Colonic mucosa (tissue), 4 donors: Measurements from ENCODE around the gene CNTN4. TPM values are rescaled to one million over a fixed set of nuclear protein-coding genes. Genes with fewer than 3 reads are reported as not detected.

Source experiments
- DNase-seq: peaks from one replicate; pipeline ENCODE4 v3.0.0-alpha.2; 2020
- H3K27ac ChIP-seq: fragments of 200-600 bp; one replicate; pipeline ENCODE4 v1.8.0; 2021
- H3K27me3 ChIP-seq: fragments of 200-600 bp; one replicate; pipeline ENCODE4 v1.8.0; 2021
- H3K36me3 ChIP-seq: fragments of 200-600 bp; one replicate; pipeline ENCODE4 v1.8.0; 2021
- H3K4me1 ChIP-seq: fragments of 200-600 bp; one replicate; pipeline ENCODE4 v1.8.0; 2021; ENCODE audit warnings: mild to moderate bottlenecking
- H3K4me3 ChIP-seq: fragments of 200-600 bp; one replicate; pipeline ENCODE4 v1.8.0; 2021
- H3K9ac ChIP-seq, 2 donors: one replicate each; pipeline ENCODE4 v1.7.0; 2013; ENCODE audit warnings: control low read depth in 2 of 2, low read depth in 2 of 2, low read length in 2 of 2
- H3K9me3 ChIP-seq: fragments of 200-600 bp; one replicate; pipeline ENCODE4 v1.8.0; 2021
- intact Hi-C: fragments of 100-400 bp; cut with DNase I; formaldehyde crosslinking; loops from one replicate; pipeline ENCODE4 v1.14.1; 2022
- total RNA-seq, 2 donors: library from RNA; stranded (reverse); fragmentation: NEBNext Ultra II Directional in 1 of 2; extraction: Animal tissue kit (Norgen Biotek cat#: 25700) in 1 of 2; gene quantifications; one replicate each; pipeline ENCODE4 v1.2.1, GENCODE V29; 2021
- TF ChIP-seq, protein P1 (sequence below): fragments of 200-600 bp; IDR thresholded peaks from one replicate; pipeline ENCODE4 v1.8.0; 2022; ENCODE audit warnings: antibody characterized with exemption, mild to moderate bottlenecking
- donor health status: healthy.
- donor health status: DM: no; HTN: no; CAD: no.
- donor health status: DM: no; HTN: no; CAD: no.

Gene CNTN4
- total RNA-seq, 2 donors from 2014 or later = 8.2 to 19.1 TPM

DNA sequence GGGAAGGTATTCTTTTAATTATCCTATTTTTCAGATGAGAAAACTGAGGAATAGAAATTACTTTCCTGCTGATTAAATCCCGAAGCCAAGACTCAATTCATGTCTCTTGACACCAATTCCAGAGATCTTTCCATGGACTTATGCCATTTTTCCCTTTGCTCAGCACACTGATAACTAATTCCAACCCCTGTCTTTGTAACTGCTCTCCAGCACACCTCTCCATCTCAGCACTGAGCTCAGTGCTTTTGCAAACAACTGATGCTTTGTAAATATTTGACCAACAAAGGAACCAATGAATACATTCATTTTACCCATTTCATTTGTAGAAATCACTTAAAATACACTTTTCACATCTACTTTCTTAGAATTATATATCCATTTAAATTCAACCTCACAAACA lies 762.5 kb downstream of the CNTN4 start:
- no peak overlapping the region for H3K27ac ChIP-seq
- H3K4me3 ChIP-seq = no peak overlapping the region
- H3K9ac ChIP-seq = no peak overlapping the region
- no peaks in the 10 kb centered on the region for H3K27me3 ChIP-seq
- H3K36me3 ChIP-seq = no peaks in the 10 kb centered on the region
- no peak for DNase-seq
- intact Hi-C loops = no loop called here
- no peaks in the 10 kb centered on the region for H3K9me3 ChIP-seq
- TF ChIP-seq, protein P1, sequence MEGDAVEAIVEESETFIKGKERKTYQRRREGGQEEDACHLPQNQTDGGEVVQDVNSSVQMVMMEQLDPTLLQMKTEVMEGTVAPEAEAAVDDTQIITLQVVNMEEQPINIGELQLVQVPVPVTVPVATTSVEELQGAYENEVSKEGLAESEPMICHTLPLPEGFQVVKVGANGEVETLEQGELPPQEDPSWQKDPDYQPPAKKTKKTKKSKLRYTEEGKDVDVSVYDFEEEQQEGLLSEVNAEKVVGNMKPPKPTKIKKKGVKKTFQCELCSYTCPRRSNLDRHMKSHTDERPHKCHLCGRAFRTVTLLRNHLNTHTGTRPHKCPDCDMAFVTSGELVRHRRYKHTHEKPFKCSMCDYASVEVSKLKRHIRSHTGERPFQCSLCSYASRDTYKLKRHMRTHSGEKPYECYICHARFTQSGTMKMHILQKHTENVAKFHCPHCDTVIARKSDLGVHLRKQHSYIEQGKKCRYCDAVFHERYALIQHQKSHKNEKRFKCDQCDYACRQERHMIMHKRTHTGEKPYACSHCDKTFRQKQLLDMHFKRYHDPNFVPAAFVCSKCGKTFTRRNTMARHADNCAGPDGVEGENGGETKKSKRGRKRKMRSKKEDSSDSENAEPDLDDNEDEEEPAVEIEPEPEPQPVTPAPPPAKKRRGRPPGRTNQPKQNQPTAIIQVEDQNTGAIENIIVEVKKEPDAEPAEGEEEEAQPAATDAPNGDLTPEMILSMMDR = no peak
- H3K4me1 ChIP-seq = no peaks in the 10 kb centered on the region

DNA sequence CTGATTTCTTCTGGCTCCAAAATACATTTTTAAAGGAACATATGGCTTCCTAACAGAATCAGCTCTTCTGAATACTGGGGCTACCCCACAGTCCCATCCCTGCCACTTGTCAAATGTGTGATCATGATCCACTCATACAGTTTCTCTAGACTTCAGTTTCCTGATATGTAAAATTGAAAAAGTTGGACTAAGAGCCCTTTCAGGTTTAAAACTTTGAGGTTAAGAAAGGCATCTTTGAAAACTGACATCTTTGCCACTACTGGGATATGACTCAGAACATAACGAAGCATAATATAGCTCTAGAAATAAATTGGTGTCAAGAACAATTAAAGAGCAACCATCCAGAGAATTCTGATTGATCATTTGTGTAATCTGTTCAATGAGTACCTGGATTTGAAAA lies 763.3 kb downstream of the CNTN4 start:
- no peaks in the 10 kb centered on the region for H3K27me3 ChIP-seq
- H3K27ac ChIP-seq = no peak overlapping the region
- H3K4me1 ChIP-seq = no peaks in the 10 kb centered on the region
- no peak overlapping the region for H3K4me3 ChIP-seq
- no peaks in the 10 kb centered on the region for H3K36me3 ChIP-seq
- intact Hi-C loops = no loop called here
- no peak for DNase-seq
- TF ChIP-seq, protein P1 = no peak
- H3K9me3 ChIP-seq = no peaks in the 10 kb centered on the region
- H3K9ac ChIP-seq = no peak overlapping the region

DNA sequence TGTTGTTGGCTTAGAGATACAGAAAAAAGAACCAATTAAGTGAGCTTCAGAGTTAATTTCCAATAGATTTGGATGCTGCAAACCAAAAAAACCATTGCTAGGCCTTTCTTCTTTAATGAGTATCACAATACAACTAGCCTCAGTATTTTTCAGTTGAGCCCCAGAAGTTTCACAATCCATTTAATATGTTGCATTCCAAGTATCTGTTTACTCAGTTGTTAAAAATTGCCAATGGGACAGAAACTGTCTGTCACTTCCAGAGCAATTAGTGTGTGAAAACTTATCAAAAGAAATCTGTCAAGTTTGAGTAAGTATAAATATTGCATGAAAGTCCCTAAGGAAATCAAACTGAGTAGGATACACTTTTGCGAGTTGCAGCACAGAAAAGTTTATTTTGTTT lies 763.7 kb downstream of the CNTN4 start:
- no peaks in the 10 kb centered on the region for H3K36me3 ChIP-seq
- H3K27me3 ChIP-seq = no peaks in the 10 kb centered on the region
- TF ChIP-seq, protein P1 = no peak
- no peak overlapping the region for H3K4me3 ChIP-seq
- H3K9ac ChIP-seq = no peak overlapping the region
- DNase-seq = no peak
- no peaks in the 10 kb centered on the region for H3K4me1 ChIP-seq
- no peaks in the 10 kb centered on the region for H3K9me3 ChIP-seq
- intact Hi-C loops = no loop called here
- no peak overlapping the region for H3K27ac ChIP-seq

DNA sequence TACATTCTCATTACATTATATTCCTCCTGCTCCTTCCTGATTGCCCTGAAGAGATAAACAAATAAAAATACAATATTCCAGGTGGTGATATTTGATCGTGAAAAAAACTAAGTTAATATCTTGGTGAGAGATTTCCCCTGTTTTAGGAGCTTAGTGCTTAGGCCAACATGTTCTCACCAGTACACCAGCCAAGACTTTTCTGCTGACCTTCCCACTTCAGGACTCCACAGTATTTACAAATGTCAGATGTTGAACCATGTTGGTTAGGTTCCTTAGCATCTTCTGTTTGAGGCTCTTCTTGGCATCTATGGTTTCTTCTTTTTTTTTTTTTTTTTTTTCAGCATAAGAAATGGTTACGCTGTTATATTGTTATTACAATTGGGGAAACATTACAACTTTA lies 764.5 kb downstream of the CNTN4 start:
- Histone ChIP-seq H3K27me3 (no peaks in the 10 kb centered on the region), H3K9ac (no peak overlapping the region), H3K27ac (no peak overlapping the region), H3K36me3 (no peaks in the 10 kb centered on the region), H3K9me3 (no peaks in the 10 kb centered on the region), H3K4me3 (no peak overlapping the region), H3K4me1 (no peaks in the 10 kb centered on the region)
- no peak for DNase-seq
- intact Hi-C loops = no loop called here
- TF ChIP-seq, protein P1 = no peak

DNA sequence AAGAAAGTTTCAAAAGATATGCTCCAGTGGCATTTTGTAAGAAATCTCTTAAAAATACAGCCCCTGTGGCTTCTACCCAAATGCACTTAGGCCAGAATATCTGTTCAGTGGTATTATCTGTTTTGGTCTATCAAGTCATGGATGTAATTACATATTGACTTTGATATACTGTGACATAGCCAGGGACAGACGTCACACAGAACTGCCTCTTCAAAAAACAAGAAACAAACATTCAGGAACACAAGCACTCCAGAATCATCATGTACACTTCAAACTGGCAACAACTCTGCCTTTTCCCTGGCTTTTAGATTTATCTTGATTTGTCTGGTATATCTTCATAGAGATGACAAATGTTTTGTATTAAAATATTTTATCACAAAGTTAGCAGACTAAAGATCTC lies 771.2 kb downstream of the CNTN4 start:
- H3K27me3 ChIP-seq = no peaks in the 10 kb centered on the region
- H3K9ac ChIP-seq = no peak overlapping the region
- no peak for DNase-seq
- TF ChIP-seq, protein P1 = no peak
- intact Hi-C loops = no loop called here
- H3K4me1 ChIP-seq = no peaks in the 10 kb centered on the region
- no peaks in the 10 kb centered on the region for H3K36me3 ChIP-seq
- H3K27ac ChIP-seq = no peak overlapping the region
- no peaks in the 10 kb centered on the region for H3K9me3 ChIP-seq
- H3K4me3 ChIP-seq = no peak overlapping the region
